NCI-H1417 (cell line): ENCODE measurements around the gene PDE6D.
"Not testable (repeated sequence)": the region's sequence is repeated elsewhere in the genome, so short reads cannot be mapped to it uniquely, and the experiment has no call there.

Source experiments
- DNase-seq, 3 experiments: peaks; one replicate each; lab custom pipeline; 2025; lab: John Stamatoyannopoulos, UW

Gene PDE6D

DNA sequence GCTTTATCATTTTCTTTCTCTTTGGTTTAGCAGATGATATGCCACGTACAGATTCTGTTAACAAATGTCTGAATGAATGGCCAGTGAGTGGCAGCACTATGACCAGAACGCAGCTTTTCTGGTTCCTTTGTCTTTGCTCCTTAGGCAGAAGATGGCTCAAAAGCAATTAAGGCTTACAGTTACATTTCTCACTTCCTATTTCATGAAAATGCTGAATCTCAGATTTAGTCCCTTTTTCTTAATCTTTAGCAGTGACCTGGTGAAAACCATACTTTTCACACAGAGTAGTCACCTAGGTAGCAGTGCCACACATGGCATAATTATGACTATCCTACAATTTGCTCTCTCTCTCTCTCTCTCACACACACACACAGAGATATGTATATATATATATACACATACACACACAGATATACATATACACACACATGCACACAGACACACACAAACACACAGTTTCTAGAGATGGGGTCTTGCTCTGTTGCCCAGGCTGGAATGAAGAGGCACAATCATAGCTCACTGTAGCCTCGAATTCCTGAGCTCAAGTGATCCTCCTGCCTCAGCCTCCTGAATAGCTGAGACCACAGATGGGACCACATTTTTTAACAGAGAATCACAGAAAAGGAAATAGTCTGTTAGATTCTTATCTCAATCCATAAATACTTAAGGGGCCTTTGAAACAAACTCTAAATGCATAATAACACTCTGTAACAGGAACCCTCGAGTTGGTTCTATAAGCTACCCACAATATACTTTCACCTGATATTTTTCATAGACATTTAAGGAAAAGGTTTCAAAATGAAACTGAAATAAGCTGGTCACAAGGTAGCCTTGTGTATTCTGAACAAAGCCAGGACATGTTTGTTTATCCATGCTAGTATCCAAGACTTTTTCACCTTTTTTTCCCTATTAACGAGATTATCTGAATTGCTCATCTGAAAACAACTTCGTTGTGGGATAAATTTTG, 11.6 kb downstream of the PDE6D start:
- no peak for DNase-seq

DNA sequence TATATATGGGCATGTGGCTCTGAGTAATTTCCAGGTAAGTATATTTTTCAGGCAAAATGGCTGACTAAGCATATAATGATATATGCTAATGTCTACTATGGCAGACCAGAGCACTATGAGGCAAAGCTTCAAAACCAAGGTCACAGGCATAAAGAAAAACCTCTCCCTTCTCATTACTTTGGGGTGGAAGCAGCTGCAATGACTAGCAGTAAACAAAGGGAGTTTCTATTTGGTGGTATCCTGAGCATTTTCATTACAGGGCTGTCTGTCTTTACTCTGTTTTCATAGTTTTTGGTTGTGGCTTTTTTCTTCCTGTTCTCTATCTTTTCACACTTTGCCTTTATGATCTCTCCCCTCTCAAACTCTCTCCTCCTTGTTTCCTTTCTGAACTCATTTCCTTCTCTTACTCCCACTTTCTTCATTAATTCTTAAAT, 15.6 kb downstream of the PDE6D start:
- no peak for DNase-seq

DNA sequence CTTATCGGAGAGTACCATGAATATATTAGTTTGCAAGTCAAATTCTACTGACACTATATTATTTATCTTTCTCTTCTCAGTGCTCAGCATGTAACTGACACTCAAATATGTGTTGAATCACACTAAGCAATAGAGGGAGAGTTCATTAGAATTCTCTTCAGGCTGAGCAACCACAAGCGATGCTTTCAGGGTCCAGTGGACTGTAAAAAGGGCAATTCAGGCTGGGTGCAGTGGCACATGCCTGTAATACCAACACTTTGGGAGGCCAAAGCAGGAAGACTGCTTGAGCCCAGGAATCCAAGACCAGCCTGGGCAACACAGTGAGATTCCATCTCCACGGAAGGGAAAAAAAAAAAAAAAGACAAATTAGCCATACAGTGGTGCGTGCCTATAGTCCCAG, 16.3 kb downstream of the PDE6D start:
- no peak for DNase-seq

DNA sequence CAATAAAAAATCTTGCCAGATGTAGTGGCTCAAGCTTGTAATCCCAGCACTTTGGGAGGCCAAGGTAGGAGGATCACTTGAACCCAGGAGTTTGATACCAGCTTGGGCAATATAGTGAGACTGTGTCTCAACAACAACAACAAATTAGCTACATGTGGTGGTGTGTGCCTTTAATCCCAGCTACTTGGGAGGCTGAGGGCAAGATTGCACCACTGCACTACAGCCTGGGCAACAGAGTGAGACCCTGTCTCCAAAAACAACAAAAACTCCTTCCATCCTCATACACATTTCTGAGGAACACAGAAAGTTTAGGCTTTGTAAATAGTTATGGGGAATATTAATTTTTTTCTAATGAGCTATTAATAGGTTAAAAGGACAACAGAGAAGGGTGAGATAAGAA, 17.0 kb downstream of the PDE6D start:
- DNase-seq: no peak

DNA sequence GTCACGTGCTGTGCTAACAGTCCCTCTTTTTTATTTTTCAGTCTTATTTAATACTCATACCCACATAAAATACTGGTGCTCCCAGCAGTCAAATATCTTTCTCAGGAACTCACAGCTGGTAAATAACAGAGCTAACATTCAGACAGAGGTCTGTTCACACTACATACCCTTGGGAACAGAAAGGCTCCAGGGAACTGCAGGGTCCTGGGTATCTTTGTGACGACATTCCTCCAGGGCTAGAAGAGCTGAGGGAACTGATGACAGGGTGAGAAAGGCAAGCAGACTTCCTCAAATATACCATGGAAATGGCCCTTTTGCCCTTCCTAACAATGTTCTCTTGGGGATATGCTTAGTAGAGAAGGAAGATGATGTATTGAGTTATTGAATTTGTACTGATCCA, 19.3 kb downstream of the PDE6D start:
- DNase-seq: no peak

DNA sequence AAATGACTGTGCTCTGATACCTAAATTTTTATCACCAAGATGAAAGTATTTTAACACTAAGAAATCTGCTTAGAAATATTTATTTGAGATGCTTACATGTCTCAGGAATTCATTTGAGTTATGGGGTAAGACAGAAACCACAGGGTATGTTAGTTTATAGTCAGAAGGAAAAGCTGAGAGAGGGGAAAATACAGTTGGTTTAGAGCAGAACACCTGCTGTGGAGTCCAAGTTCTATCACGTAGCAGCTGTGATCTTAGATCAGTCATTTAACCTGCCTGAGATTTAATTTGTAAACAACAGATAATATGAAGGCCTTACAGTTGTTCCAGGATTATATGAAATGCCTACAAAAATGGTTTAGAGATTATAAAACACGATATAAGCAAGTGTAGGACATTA, 29.0 kb downstream of the PDE6D start:
- no peak for DNase-seq

DNA sequence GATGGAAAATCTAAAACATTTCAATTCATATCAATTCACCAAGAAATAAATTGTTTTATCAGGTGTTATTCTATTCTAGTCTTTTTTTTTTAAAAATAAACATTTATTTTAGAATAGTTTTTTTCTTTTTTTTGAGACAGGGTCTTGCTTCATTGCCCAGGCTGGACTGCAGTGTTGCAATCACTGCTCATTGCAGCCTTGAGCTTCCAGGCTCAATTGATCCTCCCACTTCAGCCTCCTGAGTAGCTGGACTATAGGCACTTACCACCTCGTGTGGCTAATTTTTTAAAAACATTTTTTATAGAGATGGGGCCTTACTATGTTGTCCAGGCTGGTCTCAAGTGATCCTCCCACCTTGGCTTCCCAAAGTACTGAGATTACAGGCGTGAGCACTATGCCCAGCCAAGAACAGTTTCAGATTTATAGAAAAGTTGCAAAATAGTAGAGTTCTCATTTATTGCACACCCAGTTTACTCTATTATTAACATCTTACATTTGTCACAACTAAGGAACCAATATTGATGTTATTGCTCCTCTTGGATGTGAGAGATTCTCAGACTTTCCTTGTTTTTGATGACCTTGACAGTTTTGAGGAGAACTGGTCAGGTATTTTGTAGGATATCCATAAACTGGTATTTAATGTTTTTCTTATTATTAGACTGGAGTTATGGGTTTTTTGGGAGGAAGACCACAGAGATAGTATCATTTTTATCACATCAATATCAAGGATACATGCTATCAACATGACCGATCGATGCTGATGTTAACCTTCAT, 29.9 kb downstream of the PDE6D start:
- no peak for DNase-seq

DNA sequence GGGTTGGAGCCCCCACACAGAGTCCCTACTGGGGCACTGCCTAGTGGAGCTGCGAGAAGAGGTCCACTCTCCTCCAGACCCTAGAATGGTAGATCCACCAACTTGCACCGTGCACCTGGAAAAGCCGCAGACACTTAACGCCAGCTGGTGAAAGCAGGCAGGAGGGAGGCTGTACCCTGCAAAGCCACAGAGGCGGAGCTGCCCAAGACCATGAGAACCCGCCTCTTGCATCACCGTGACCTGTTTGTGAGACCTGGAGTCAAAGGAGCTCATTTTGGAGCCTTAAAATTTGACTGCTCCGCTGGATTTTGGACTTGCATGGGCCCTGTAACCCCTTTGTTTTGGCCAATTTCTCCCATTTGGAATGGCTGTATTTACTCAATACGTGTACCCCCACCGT, 32.1 kb downstream of the PDE6D start:
- peak in 1 of 3 experiments; percentile 54 for DNase-seq

DNA sequence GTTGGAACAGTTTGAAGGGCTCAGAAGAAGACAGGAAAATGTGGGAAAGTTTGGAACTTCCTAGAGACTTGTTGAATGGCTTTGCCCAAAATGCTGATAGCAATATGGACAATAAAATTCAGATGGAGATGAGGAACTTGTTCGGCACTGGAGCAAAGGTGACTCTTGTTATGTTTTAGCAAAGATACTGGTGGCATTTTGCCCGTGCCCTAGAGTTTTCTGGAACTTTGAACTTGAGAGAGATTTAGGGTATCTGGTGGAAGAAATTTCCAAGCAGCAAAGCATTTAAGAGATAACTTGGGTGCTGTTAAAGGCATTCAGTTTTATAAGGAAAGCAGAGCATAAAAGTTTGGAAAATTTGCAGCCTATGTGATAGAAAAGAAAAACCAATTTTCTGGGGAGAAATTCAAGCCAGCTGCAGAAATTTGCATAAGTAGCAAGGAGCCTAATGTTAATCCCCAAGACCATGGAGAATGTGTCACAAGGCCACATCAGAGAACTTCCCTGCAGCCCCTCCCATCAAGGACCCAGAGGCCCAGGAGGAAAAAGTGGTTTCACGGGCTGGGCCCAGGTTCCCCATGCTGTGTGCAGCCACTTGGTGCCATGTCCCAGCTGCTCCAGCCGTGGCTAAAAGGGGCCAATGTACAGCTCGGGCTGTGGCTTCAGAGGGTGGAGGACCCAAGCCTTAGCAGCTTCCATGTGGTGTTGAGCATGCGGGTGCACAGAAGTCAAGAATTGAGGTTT, 32.8 kb downstream of the PDE6D start:
- not testable (repeated sequence) for DNase-seq

DNA sequence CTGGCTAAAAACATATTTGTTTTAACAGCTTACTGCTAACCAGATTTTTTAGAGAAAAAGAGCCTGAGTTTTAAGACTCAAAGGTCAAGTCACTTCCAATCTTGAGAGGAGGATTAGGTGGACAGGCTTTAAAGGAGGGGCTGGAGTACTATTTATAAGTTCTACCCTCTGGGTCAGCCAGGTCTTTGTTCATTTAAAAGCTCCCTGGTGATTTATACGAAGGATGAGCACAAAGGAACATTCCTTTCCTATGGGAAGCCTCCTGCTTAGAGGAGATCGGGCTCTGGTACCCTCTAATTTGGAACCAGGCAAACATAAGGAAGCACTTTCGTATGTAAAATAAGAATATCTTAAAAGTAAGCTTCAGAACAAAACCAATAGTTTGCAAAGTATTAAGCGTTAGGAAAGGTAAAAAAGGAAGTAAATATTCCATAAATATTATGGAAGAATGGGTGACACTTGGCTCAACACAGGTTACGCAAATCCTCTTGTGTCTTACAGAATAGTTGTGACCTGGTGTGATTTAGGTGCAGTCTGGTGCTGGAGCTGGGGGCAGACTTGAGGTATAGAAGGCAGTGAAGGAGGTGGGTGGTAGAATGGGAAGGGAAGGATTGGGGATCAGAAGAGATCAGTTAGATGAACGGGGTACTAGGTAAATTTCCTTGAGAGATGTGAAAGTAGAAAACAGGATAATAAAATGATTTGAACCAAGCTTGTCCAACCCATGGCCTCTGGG, 35.6 kb downstream of the PDE6D start:
- DNase-seq: no peak

DNA sequence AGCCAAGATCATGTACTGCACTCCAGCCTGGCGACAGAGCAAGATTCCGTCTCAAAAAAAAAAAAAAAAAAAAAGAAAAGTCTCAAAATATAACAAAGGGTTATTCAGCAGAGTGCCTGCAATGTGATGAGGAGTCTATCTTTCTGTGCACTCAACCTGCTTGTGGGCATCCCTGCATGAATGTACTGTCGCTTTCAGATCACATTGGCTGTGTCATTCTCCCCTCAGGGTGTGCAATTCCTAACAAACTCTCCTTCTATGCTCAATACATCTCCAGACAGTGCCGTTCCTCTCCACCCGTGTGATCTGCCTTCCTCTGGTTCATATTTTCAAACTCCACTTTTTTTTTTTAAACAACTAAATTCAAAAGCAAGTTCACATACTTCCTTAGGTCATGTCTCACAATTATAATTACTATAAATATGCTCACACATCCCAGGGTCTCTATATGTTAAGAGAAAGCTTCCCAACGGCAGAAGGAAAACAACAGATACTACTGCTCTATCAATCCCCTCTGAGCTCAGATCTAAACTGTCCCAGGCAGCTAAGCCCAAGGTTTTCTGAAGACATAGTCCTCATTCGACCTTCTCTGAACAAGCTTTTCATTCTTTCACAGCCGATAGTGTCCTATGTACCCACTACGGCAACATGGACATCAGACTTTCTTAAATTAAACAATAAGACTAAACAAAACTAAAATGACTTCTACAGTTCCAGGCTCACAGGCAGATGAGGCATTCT, 37.5 kb downstream of the PDE6D start:
- DNase-seq: no peak

DNA sequence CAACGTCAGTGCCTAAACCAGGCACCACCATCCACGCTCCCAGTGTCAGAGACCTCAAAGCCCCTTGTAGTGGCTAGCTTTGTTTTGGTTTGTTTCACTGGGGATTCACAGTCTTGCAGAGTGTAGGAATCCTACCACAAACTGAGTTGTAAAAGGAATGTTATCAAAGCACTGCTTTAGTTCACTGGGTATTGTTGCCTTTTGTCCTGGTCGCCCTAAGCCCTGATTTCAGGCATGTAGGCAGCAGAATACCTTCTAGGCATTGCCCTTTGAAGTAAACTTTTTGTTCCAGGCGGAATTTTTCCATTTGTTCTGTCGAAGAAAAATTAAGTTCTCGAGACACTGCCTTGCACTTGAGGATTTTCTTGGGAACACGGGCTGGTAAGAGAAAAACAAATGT, 43.3 kb downstream of the PDE6D start:
- no peak for DNase-seq

DNA sequence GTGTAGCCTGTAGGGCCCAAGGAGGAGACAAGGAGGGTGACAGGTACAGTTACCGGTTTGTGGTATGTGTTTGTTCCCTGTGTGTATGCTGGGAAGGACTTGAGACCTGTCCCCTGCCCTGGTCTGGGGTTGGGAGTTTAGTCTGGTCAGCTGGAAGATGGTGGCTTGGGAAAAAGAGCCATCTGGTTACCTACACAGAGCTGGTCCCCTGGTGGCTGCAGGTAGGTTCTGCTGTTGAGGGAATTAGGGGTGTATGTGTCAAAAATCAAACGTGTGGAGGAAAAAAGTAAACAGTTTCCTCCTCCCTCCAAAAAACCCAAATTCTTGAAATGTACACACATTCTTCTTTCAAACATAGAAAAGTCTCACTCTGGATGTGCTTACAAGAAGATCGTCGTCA, 48.5 kb downstream of the PDE6D start:
- DNase-seq: no peak

DNA sequence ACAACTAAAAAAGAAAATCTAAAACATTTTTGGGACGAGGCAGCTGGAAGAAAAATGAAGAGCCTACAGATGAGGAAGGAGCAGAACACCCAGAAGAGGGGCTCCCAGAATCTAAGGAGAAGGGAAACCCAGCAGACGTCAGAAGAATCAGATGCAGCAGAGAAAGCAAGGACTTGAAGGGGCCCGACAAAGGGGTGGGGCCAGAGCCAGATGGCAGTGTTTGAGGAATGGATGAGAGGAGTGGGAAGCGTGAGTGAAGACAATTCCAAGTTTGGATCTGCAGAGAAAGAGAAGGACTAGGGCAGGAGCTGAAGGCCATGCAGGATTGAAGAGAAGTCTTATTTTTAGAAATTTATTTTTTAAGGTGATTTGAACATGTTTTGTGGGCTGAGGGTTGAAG, 53.5 kb downstream of the PDE6D start:
- DNase-seq: no peak

DNA sequence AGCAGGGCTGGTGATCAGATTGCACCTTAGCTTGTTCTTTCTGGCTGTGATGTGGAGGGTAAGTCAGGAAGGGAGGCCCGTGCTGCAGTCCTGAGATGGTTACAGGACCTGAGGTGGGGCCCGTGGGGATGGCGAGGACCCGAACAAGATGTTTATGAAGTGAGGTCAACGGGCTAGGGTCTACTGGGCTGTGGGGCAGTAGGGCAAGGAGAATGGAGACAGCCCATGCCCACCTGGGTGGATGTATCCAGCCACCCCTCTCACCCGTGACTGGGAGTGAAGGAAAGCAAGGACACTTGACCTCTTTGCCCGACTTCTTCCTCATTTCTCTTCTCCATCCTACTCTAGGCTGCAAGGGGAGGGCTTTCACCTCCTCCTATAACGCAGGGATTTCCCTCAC, 54.8 kb downstream of the PDE6D start:
- DNase-seq: no peak

DNA sequence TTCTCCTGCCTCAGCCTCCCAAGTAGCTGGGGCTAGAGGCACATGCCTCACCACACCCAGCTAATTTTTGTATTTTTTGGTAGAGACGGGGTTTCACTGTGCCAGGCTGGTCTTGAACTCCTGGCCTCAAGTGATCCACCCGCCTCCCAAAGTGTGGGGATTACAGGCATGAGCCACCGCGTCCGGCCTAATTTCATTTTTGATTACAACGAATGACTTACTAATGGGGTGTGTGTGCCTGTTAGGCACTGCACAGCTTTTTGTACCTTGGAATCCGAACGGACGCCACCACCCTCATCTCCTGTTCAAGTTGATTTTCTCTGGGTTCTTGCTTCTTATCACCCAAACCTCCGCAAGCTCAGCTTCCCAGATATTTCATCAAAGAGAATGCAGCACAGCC, 55.6 kb downstream of the PDE6D start:
- no peak for DNase-seq

DNA sequence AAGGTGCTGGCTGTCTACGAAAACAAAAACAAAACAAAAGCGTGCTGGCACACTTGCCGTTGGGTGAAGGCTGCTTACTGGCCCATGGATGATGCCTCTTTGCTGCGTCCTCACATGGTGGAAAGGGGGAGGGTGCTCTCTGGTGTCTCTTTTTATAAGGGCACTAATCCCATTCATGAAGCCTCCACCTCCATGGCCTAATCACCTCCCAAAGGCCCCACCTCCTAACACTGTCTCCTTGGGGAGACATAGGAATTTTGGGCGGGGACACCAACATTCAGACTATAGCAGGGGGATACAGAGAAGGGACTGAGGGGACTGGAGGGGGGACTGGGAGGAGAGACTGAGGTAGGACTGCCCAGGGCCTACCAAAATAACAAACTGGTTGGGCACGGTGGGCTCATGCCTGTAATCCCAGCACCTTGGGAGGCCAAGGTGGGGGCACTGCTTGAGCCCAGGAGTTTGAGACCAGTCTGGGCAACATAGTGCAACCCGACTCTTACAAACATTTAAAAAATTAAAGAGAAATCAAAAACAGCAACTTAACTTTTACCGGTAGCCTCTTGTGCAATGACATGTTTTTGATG, 58.3 kb downstream of the PDE6D start:
- DNase-seq: no peak

DNA sequence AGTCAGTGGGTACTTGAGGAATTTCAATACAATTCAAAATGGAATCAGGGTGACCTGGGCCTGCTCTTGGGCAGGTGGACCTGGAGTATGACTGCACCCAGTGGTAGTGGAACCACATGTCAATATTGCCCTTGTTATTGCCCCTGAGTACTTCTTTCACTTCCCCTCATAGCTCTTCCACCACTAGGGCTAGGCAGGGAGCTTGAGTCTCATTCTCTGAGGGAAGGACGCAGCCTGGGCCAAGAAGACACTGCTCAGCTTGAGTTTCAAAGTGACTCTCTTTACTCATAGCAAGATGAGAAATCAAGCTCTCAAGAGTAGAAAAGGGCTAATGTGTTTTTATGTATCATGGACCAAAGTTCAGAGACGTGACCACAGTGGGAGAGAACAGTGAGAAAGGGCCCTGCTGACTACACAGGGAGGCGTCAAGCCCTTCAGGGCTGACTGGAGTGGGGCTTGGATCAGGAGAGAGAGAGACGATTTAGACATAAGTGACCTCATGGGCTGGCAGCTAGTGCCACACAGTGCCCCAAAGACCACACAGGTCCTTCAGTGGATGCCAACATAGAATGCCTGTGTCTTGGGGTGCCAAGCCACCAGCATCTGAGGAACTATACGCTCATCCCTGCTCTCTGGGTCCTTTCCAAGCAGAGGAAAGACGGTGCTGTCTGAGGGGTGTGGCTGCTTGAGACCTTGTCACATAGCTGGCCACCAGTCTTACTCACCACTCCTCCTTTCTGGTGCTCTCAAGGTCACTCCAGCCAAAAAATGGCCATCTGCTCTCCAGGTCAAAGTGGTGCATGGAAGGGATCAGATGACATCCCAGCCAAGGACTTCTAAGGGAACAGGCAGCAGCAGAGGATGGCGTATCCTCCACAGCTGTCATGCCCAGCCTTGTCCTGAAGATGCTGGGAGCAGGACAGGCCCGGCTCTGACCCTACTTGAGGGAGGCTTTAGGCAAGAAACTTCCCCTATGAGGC, 59.8 kb downstream of the PDE6D start:
- no peak for DNase-seq

DNA sequence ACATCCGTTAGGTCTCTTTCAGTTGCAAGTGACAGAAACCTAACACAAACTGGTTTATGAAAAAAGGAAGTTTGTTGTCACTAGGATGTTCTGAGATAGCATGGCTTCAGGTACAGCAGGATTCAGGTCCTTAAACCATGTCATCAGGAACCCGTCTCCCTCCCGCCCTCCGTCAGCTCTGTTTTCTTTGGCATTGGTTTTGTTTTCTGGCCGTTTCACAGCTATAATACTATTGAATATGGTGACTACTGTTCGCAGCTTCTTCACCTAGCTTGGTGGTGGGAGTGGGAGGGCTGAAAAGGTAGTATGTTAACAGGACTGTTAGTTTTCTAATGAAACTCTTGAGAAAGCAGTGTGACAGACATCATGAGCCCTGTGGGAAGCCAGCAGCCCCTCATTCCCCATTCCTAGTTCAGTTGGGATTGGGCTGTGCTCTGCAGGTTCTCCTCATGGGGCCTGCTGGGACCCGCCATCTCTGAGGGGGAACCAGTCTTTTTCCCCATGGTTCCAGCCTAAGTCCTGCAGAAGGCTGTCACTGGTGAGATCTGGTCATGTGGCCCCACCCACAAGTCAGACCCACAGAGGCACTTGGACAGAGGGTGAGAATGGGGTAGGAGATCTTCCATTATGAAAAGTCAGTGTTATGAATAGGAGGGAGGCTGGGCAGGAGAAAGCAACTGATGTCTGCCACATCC, 60.6 kb downstream of the PDE6D start:
- DNase-seq: no peak
